Activated CD8-positive, alpha-beta memory T cell treated with anti-CD3 and anti-CD28 coated beads, Interleukin-2, amount 10 ng/mL, durations not matched to agents 7 days and 5 days (primary cell): ENCODE data around the gene RRAS. TPM values are rescaled to one million over a fixed set of nuclear protein-coding genes. Genes with fewer than 3 reads are reported as not detected.

Source experiments
- ATAC-seq: fragments of 150-1000 bp; cut with Tn5 transposase; one replicate; pipeline ENCODE4 v1.10.0; 2021; ENCODE audit warnings: moderate library complexity
- CTCF ChIA-PET: fragments of 350-600 bp; sonication (Branson Sonifier 250); formaldehyde crosslinking; loops from one replicate; lab custom pipeline; 2021; ENCODE audit warnings: antibody characterized with exemption; lab: Charles Lee
- DNase-seq: peaks from one replicate; pipeline ENCODE4 v3.0.0-alpha.2; 2020
- H3K27ac Mint-ChIP-seq: one replicate; pipeline ENCODE4 v1.8.0; 2021; ENCODE audit warnings: mild to moderate bottlenecking, mixed read lengths
- H3K27me3 Mint-ChIP-seq: one replicate; pipeline ENCODE4 v1.8.0; 2021; ENCODE audit warnings: mixed read lengths
- H3K36me3 Mint-ChIP-seq: one replicate; pipeline ENCODE4 v1.8.0; 2021; ENCODE audit warnings: mild to moderate bottlenecking, mixed read lengths
- H3K4me1 Mint-ChIP-seq: one replicate; pipeline ENCODE4 v1.8.0; 2021; ENCODE audit warnings: mixed read lengths
- H3K4me3 Mint-ChIP-seq: one replicate; pipeline ENCODE4 v1.8.0; 2021; ENCODE audit warnings: mild to moderate bottlenecking, moderate library complexity, mixed read lengths
- H3K9me3 Mint-ChIP-seq: one replicate; pipeline ENCODE4 v1.8.0; 2022; ENCODE audit warnings: low read depth, mixed read lengths
- total RNA-seq, 2 experiments: library from RNA; stranded (reverse); gene quantifications; one replicate each; pipeline ENCODE4 v1.2.3, GENCODE V29; 2021

Gene RRAS
- total RNA-seq, 2 experiments from 2014 or later: 6.6 to 9.6 TPM

GRCh38 chr19:49682274-49682673 is 42.3 kb upstream of the RRAS start:
- Mint-ChIP-seq H3K27ac (peak overlapping the region; percentile 33), H3K27me3 (no peaks in the 10 kb centered on the region), H3K9me3 (no peaks in the 10 kb centered on the region), H3K4me3 (no peak overlapping the region), H3K36me3 (peaks cover 27% of the 10 kb centered on the region), H3K4me1 (peaks cover 36% of the 10 kb centered on the region)
- DNase-seq: no peak
- CTCF ChIA-PET: interaction anchor here (1.0 to 7.0 kb wide), 4 partner anchors 10 to 102 kb away, joined by 3 to 54 read pairs (median 10); partner anchors contain the start of genes NOSIP, PRRG2, RRAS and SCAF1
- ATAC-seq: no peak

GRCh38 chr19:49681830-49682229 is 41.9 kb upstream of the RRAS start:
- Mint-ChIP-seq H3K4me3 (no peak overlapping the region), H3K4me1 (peaks cover 33% of the 10 kb centered on the region), H3K27me3 (no peaks in the 10 kb centered on the region), H3K27ac (no peak overlapping the region), H3K36me3 (peaks cover 27% of the 10 kb centered on the region), H3K9me3 (no peaks in the 10 kb centered on the region)
- DNase-seq: no peak
- ATAC-seq: no peak
- CTCF ChIA-PET: interaction anchor here (0.6 to 7.0 kb wide), 9 partner anchors 10 to 555 kb away, joined by 3 to 54 read pairs (median 4); partner anchors contain the start of genes NOSIP, PRRG2, RRAS and SCAF1

GRCh38 chr19:49680421-49681351 is 40.7 kb upstream of the RRAS start:
- no peaks in the 10 kb centered on the region for H3K9me3 Mint-ChIP-seq
- H3K27me3 Mint-ChIP-seq: no peaks in the 10 kb centered on the region
- ATAC-seq (peak; percentile 5), DNase-seq (peak; percentile 95)
- H3K4me1 Mint-ChIP-seq: peaks cover 39% of the 10 kb centered on the region
- H3K36me3 Mint-ChIP-seq: peaks cover 26% of the 10 kb centered on the region
- peak overlapping the region; percentile 81 for H3K27ac Mint-ChIP-seq
- CTCF ChIA-PET: interaction anchor here (0.6 to 7.0 kb wide), 29 partner anchors 9 to 289 kb away, joined by 3 to 64 read pairs (median 4); partner anchors contain the start of genes ADM5, AP2A1, BCL2L12 and FLT3LG
- peak overlapping the region; percentile 26 for H3K4me3 Mint-ChIP-seq

- peak overlapping the region; percentile 26 for H3K4me3 Mint-ChIP-seq
- no peaks in the 10 kb centered on the region for H3K27me3 Mint-ChIP-seq
- ATAC-seq: no peak
- H3K9me3 Mint-ChIP-seq: no peaks in the 10 kb centered on the region
- H3K27ac Mint-ChIP-seq: peak overlapping the region; percentile 81
- H3K4me1 Mint-ChIP-seq: peaks cover 40% of the 10 kb centered on the region
- CTCF ChIA-PET: interaction anchor here (0.6 to 7.0 kb wide), 12 partner anchors 8 to 317 kb away, joined by 3 to 68 read pairs (median 6); partner anchors contain the start of genes BCL2L12, FLT3LG, IRF3 and NOSIP
- H3K36me3 Mint-ChIP-seq: peaks cover 19% of the 10 kb centered on the region
- no peak for DNase-seq
Measured at GRCh38 chr19:49679771-49680413, 39.9 kb upstream of the RRAS start.

GRCh38 chr19:49678985-49679770 is 39.2 kb upstream of the RRAS start:
- no peaks in the 10 kb centered on the region for H3K27me3 Mint-ChIP-seq
- no peak for ATAC-seq
- CTCF ChIA-PET: interaction anchor here (0.6 to 7.0 kb wide), 21 partner anchors 9 to 316 kb away, joined by 3 to 68 read pairs (median 5); partner anchors contain the start of genes BCL2L12, FLT3LG, IRF3 and NOSIP
- peaks cover 40% of the 10 kb centered on the region for H3K4me1 Mint-ChIP-seq
- no peak for DNase-seq
- peak overlapping the region; percentile 36 for H3K27ac Mint-ChIP-seq
- H3K4me3 Mint-ChIP-seq: no peak overlapping the region
- peaks cover 19% of the 10 kb centered on the region for H3K36me3 Mint-ChIP-seq
- no peaks in the 10 kb centered on the region for H3K9me3 Mint-ChIP-seq

GRCh38 chr19:49677901-49678674 is 38.1 kb upstream of the RRAS start:
- ATAC-seq: peak; percentile 12
- H3K27ac Mint-ChIP-seq: peak overlapping the region; percentile 92
- no peaks in the 10 kb centered on the region for H3K27me3 Mint-ChIP-seq
- peak; percentile 91 for DNase-seq
- H3K9me3 Mint-ChIP-seq: no peaks in the 10 kb centered on the region
- CTCF ChIA-PET: interaction anchor here (0.6 to 7.0 kb wide), 34 partner anchors 8 to 205 kb away, joined by 3 to 68 read pairs (median 4); partner anchors contain the start of genes BCL2L12, FLT3LG, IRF3 and NOSIP
- peak overlapping the region; percentile 74 for H3K4me3 Mint-ChIP-seq
- H3K4me1 Mint-ChIP-seq: peaks cover 40% of the 10 kb centered on the region
- H3K36me3 Mint-ChIP-seq: peaks cover 11% of the 10 kb centered on the region

GRCh38 chr19:49677231-49677900 is 37.4 kb upstream of the RRAS start, which contains the start of gene PRMT1:
PRMT1 (plus strand) TSS chr19:49677271; CDS start chr19:49677281, 10 bp downstream.
- H3K4me3 Mint-ChIP-seq: peak within 1 kb of the TSS; percentile 74
- peaks cover 39% of the 10 kb centered on the region for H3K4me1 Mint-ChIP-seq
- H3K36me3 Mint-ChIP-seq: peaks cover 8% of the 10 kb centered on the region
- no peaks in the 10 kb centered on the region for H3K9me3 Mint-ChIP-seq
- CTCF ChIA-PET: interaction anchor here (0.6 to 7.0 kb wide), 28 partner anchors 11 to 204 kb away, joined by 3 to 68 read pairs (median 5); partner anchors contain the start of genes AKT1S1, BCL2L12, FLT3LG and IRF3
- peak within 1 kb of the TSS; percentile 99 for H3K27ac Mint-ChIP-seq
- ATAC-seq (peak; percentile 1), DNase-seq (peak; percentile 69)
- no peaks in the 10 kb centered on the region for H3K27me3 Mint-ChIP-seq

GRCh38 chr19:49676784-49677230 is 36.9 kb upstream of the RRAS start:
- peak overlapping the region; percentile 99 for H3K27ac Mint-ChIP-seq
- CTCF ChIA-PET: interaction anchor here (0.7 to 7.0 kb wide), 26 partner anchors 11 to 252 kb away, joined by 3 to 68 read pairs (median 4); partner anchors contain the start of genes AKT1S1, ATF5, BCL2L12 and FLT3LG
- no peaks in the 10 kb centered on the region for H3K9me3 Mint-ChIP-seq
- H3K4me3 Mint-ChIP-seq: peak overlapping the region; percentile 74
- ATAC-seq (peak; percentile 79), DNase-seq (peak; percentile 100)
- H3K4me1 Mint-ChIP-seq: peaks cover 39% of the 10 kb centered on the region
- peaks cover 3% of the 10 kb centered on the region for H3K36me3 Mint-ChIP-seq
- H3K27me3 Mint-ChIP-seq: no peaks in the 10 kb centered on the region

- CTCF ChIA-PET: interaction anchor here (1.0 to 7.0 kb wide), 24 partner anchors 10 to 253 kb away, joined by 3 to 68 read pairs (median 4); partner anchors contain the start of genes AKT1S1, ATF5, BCL2L12 and FLT3LG
- ATAC-seq (peak; percentile 18), DNase-seq (no peak)
- Mint-ChIP-seq H3K4me3 (peak overlapping the region; percentile 74), H3K27me3 (no peaks in the 10 kb centered on the region), H3K27ac (peak overlapping the region; percentile 99), H3K9me3 (no peaks in the 10 kb centered on the region), H3K4me1 (peaks cover 37% of the 10 kb centered on the region), H3K36me3 (peaks cover 3% of the 10 kb centered on the region)
Measured at GRCh38 chr19:49676136-49676783, 36.3 kb upstream of the RRAS start.

- CTCF ChIA-PET: interaction anchor here (0.6 to 3.6 kb wide), 19 partner anchors 9 to 202 kb away, joined by 3 to 21 read pairs (median 4); partner anchors contain the start of genes NOSIP and RRAS
- DNase-seq (peak; percentile 81), ATAC-seq (no peak)
- Mint-ChIP-seq H3K27ac (peak overlapping the region; percentile 4), H3K9me3 (no peaks in the 10 kb centered on the region), H3K36me3 (peaks cover 6% of the 10 kb centered on the region), H3K27me3 (no peaks in the 10 kb centered on the region), H3K4me3 (no peak overlapping the region), H3K4me1 (peaks cover 17% of the 10 kb centered on the region)
Measured at GRCh38 chr19:49672131-49672919, 32.4 kb upstream of the RRAS start.
